Measurements from ENCODE around the gene RAB11B. TPM values are rescaled to one million over a fixed set of nuclear protein-coding genes. Genes with fewer than 3 reads are reported as not detected.
"Not testable (repeated sequence)": the region's sequence is repeated elsewhere in the genome, so short reads cannot be mapped to it uniquely, and the experiment has no call there.

Gene RAB11B
- total RNA-seq = 88.1 TPM

DNA sequence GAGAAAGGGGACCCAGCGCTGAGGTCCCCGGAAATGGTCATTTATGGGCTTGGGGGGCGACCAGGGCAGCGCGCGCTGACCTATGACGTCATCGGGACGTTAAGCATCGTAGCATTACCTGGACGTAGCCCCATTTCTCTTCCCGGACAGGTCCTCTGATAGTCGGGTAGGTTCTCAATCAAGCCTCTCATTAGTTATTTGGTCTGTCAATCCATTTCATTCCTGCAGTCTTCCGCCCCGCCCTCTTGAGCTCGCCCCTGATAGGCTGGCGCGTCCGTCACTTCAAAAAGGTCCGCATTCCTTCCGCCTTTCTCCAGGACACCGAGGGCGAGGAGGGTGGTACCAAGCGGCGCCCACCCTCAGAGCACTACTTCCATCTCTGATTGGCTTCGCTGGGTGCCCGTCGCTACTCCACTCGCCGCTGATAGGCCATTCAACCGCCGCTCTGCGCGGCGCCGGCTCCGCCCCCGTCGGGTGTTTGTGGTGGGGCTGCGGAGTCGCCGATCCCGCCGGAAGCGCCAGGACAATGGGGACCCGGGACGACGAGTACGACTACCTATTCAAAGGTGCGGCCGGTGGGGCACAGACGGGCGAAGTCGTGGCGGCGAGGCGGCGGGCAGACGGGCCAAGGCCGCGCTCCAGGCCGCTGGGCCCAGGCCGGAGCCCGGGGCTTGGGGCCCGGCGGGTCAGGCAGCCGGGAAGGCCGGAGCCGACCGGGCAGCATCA is at the start of gene RAB11B:
RAB11B (plus strand) TSS at position 470 of the 726 bp plus-strand sequence; CDS start at position 527, 57 bp downstream.
- peak within 1 kb of the TSS; percentile 89 to 98 for H3K4me3 ChIP-seq
- intact Hi-C loops (cut with DNase I) = loop anchor here (5.0 kb wide), 1 partner anchor 33 kb away; no protein-coding TSS in a partner anchor
- DNase-seq (ENCODE audit: extremely low spot score in 2 of 2) = peak; percentile 99 to 100
- H3K4me1 ChIP-seq = peaks cover 53% of the 10 kb centered on the region
- no peaks in the 10 kb centered on the region for H3K36me3 ChIP-seq
- H3K9me3 ChIP-seq = no peaks in the 10 kb centered on the region
- TF ChIP-seq POLR2AphosphoS5 (IDR thresholded peaks at IDR 0.05; ENCODE audit: insufficient read depth in 1 of 2, low read depth in 1 of 2) (peak; percentile 81 to 95), POLR2A (IDR thresholded peaks at IDR 0.05) (peak in 1 of 2 donors; percentile 60)
- TF ChIP-seq, protein P1, sequence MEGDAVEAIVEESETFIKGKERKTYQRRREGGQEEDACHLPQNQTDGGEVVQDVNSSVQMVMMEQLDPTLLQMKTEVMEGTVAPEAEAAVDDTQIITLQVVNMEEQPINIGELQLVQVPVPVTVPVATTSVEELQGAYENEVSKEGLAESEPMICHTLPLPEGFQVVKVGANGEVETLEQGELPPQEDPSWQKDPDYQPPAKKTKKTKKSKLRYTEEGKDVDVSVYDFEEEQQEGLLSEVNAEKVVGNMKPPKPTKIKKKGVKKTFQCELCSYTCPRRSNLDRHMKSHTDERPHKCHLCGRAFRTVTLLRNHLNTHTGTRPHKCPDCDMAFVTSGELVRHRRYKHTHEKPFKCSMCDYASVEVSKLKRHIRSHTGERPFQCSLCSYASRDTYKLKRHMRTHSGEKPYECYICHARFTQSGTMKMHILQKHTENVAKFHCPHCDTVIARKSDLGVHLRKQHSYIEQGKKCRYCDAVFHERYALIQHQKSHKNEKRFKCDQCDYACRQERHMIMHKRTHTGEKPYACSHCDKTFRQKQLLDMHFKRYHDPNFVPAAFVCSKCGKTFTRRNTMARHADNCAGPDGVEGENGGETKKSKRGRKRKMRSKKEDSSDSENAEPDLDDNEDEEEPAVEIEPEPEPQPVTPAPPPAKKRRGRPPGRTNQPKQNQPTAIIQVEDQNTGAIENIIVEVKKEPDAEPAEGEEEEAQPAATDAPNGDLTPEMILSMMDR (IDR thresholded peaks at IDR 0.05) = no peak
- H3K27me3 ChIP-seq = no peaks in the 10 kb centered on the region
- peak within 1 kb of the TSS; percentile 100 for H3K27ac ChIP-seq

DNA sequence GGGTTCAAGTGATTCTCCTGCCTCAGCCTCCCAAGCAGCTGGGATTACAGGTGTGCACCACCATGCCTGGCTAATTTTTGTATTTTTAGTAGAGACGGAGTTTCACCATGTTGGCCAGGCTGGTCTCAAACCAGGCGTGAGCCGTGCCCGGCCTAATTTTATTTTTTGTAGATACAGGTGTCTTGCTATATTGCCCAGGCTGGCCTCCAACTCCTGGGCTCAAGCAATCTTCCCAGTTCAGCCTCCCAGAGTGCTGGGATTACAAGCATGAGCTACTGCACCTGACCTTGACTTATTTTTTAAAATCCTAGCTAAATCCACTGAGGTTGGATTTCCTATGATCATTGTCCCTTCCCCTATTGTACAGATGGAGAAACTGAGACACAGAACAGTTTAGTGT is 48.7 kb upstream of the RAB11B start:
- H3K36me3 ChIP-seq; H3K27ac ChIP-seq; H3K9me3 ChIP-seq; intact Hi-C loops (cut with DNase I); H3K27me3 ChIP-seq; DNase-seq (ENCODE audit: extremely low spot score in 2 of 2); H3K4me3 ChIP-seq: not testable (repeated sequence)
- peaks cover 19% of the 10 kb centered on the region for H3K4me1 ChIP-seq

DNA sequence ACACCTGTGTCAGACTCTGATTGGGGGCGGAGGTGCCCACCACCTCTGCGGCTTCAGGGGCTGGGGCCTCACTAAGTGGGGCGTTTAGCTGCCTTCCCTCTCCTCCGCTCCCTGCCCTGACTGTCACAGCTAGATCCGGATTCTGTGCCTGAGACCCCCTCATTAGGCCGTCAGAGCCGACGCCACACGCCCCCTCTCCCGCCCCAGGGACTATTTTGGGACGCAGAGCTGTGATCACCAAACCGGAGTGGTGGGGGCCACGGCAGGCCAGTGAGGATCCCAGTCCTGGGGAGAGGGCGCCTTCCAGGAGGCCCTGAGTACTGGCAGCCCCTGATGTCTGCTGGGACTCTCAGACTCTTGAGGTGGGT is 47.9 kb upstream of the RAB11B start:
- Histone ChIP-seq H3K27ac (peak overlapping the region; percentile 82), H3K36me3 (no peaks in the 10 kb centered on the region), H3K4me3 (peak overlapping the region; percentile 53 to 60), H3K9me3 (no peaks in the 10 kb centered on the region), H3K27me3 (peaks cover 6% of the 10 kb centered on the region), H3K4me1 (peaks cover 19% of the 10 kb centered on the region)
- TF ChIP-seq POLR2A (IDR thresholded peaks at IDR 0.05) (no peak), POLR2AphosphoS5 (IDR thresholded peaks at IDR 0.05; ENCODE audit: insufficient read depth in 1 of 2, low read depth in 1 of 2) (no peak)
- TF ChIP-seq, protein P1 (IDR thresholded peaks at IDR 0.05) = no peak
- DNase-seq (ENCODE audit: extremely low spot score in 2 of 2) = no peak
- intact Hi-C loops (cut with DNase I) = no loop called here

DNA sequence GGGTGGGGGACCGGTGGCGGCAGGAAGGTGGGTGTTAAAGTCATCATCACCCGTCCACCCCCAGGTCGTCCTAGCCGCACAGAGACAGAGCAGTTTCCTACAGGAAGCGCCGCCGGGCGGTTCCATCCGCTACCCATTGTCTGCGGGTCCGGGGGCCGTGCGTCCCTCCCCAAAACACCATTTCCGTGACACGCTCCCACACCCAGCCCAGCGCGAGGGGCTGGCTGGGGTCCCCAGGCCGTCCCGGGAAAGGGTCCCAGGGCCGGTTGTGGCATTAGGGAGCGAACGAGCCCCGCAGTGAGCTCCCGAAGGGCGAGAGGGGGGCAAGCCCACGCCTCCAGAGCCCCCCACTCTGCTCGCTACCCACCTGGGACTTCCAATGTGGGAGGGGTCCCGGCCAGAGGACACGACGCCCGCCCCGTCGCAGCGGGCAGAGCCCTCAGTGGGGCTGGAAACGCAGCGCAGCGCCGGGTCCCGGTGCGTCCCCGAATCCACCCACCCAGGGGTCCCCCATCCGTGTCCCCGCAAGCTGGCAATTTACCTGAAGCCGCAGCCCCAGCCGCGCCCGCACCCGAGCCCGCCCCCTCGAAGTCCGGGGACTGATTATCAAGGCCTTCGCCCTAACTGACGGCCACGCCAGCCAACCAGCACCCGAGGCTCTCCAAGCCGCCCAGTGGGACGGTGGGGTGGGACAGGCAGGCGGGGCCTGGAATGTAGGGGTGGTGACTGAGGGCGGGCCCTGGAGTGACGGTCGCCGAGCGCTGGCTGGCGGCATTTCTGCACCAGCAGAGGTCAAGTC is 47.3 kb upstream of the RAB11B start, which contains the start of gene KANK3:
KANK3 (minus strand) TSS at position 579 of the 799 bp plus-strand sequence. CDS start 5,434 bp downstream, outside the sequence.
- TF ChIP-seq POLR2A (IDR thresholded peaks at IDR 0.05) (no peak), POLR2AphosphoS5 (IDR thresholded peaks at IDR 0.05; ENCODE audit: insufficient read depth in 1 of 2, low read depth in 1 of 2) (peak; percentile 58 to 87)
- Histone ChIP-seq H3K4me3 (peak within 1 kb of the TSS; percentile 53 to 60), H3K36me3 (no peaks in the 10 kb centered on the region), H3K4me1 (peaks cover 19% of the 10 kb centered on the region), H3K9me3 (no peaks in the 10 kb centered on the region), H3K27me3 (peaks cover 6% of the 10 kb centered on the region), H3K27ac (peak within 1 kb of the TSS; percentile 82)
- no peak for DNase-seq (ENCODE audit: extremely low spot score in 2 of 2)
- intact Hi-C loops (cut with DNase I) = no loop called here

DNA sequence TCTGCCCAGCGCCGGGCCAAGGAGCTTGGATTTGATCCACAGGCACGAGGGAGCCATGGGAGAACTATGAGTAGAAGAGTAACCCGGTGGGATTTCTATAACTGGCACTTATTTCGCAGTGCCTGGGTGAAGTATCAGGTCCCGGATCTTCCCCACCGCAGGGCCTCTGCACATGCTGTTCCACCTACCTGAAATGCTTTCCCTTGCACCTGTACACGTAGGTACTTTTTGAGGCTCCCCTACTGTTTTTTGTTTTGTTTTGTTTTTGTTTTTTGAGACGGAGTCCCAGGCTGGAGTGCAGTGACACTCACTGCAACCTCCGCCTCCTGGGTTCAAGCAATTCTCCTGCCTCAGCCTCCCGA is 46.7 kb upstream of the RAB11B start:
- TF ChIP-seq, protein P1 (IDR thresholded peaks at IDR 0.05) = no peak
- TF ChIP-seq POLR2AphosphoS5 (IDR thresholded peaks at IDR 0.05; ENCODE audit: insufficient read depth in 1 of 2, low read depth in 1 of 2) (no peak), POLR2A (IDR thresholded peaks at IDR 0.05) (no peak)
- Histone ChIP-seq H3K36me3 (no peaks in the 10 kb centered on the region), H3K27ac (no peak overlapping the region), H3K9me3 (no peaks in the 10 kb centered on the region), H3K4me3 (peak overlapping the region; percentile 53 to 60), H3K27me3 (peaks cover 6% of the 10 kb centered on the region), H3K4me1 (peaks cover 19% of the 10 kb centered on the region)
- intact Hi-C loops (cut with DNase I) = no loop called here
- no peak for DNase-seq (ENCODE audit: extremely low spot score in 2 of 2)

DNA sequence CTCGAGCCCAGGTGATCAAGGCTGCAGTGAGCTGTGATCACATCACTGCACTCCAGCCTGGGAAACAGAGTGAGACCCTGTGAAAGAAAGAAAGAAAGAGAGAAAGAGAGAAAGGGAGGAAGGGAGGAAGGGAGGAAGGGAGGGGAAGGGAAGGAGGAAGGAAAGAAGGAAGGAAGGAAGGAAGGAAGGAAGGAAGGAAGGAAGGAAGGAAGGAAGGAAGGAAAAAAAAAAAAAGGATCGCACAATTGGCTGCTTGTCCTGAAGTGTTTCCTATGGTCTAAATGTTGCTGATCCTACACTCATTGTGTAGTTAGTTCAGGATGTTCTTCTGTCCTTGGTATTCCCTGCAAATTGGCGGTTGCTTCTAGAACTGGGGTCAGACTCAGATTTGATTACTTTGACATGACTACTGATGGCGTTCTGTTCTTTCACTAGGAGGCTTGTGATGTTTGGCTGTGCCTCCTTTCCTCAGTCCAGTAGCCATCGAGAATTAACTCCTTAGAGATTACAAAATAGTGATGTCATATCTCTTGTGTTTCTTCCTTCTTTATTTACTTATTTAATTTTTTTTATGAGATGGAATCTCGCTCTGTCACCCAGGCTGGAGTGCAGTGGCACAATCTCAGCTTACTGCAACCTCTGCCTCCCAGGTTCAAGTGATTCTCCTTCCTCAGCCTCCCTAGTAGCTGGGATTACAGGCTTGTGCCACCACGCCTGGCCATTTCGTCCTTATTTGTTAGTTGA is 40.4 kb upstream of the RAB11B start:
- H3K27me3 ChIP-seq = not testable (repeated sequence)

More for the DNA sequence above, 40.4 kb upstream of the RAB11B start:
- H3K4me1 ChIP-seq; DNase-seq (ENCODE audit: extremely low spot score in 2 of 2); H3K36me3 ChIP-seq; H3K4me3 ChIP-seq; H3K27ac ChIP-seq; H3K9me3 ChIP-seq: not testable (repeated sequence)
- intact Hi-C loops (cut with DNase I) = loop anchor here (2.0 to 10.0 kb wide), 2 partner anchors 97 to 155 kb away; partner anchors contain the start of gene PRAM1
